ENCODE data around the gene PLB1. TPM values are rescaled to one million over a fixed set of nuclear protein-coding genes. Genes with fewer than 3 reads are reported as not detected.
A peak's percentile ranks its signal among the peaks of the same experiment; 100 is the strongest.

The PLB1 gene
- total RNA-seq, 1 donor from 2014 or later = 3.2 TPM

- DNase-seq (ENCODE audit: low spot score) = no peak
These were observed 120.6 kb downstream of the PLB1 start for GRCh38 chr2:28616396-28616999.

GRCh38 chr2:28617502-28618184 lies 121.8 kb downstream of the PLB1 start:
- peaks cover 25% of the 10 kb centered on the region for H3K4me1 Mint-ChIP-seq (ENCODE audit: unreplicated experiment)
- no peak overlapping the region for H3K27ac Mint-ChIP-seq (ENCODE audit: unreplicated experiment)
- TF ChIP-seq CTCF (IDR thresholded peaks at IDR 0.05; ENCODE audit: unreplicated experiment) = no peak
- no peak overlapping the region for H3K4me3 Mint-ChIP-seq (ENCODE audit: unreplicated experiment)
- DNase-seq (ENCODE audit: low spot score) = no peak
- H3K9me3 Mint-ChIP-seq (ENCODE audit: unreplicated experiment) = no peaks in the 10 kb centered on the region
- H3K36me3 Mint-ChIP-seq (ENCODE audit: low read depth, unreplicated experiment) = no peaks in the 10 kb centered on the region
- H3K27me3 Mint-ChIP-seq (ENCODE audit: unreplicated experiment) = peaks cover 2% of the 10 kb centered on the region

More at GRCh38 chr2:28616396-28616999, 120.6 kb downstream of the PLB1 start:
- H3K27me3 Mint-ChIP-seq (ENCODE audit: unreplicated experiment) = peaks cover 2% of the 10 kb centered on the region
- H3K4me3 Mint-ChIP-seq (ENCODE audit: unreplicated experiment) = no peak overlapping the region
- no peak overlapping the region for H3K27ac Mint-ChIP-seq (ENCODE audit: unreplicated experiment)
- H3K36me3 Mint-ChIP-seq (ENCODE audit: low read depth, unreplicated experiment) = no peaks in the 10 kb centered on the region
- H3K9me3 Mint-ChIP-seq (ENCODE audit: unreplicated experiment) = no peaks in the 10 kb centered on the region
- TF ChIP-seq CTCF (IDR thresholded peaks at IDR 0.05; ENCODE audit: unreplicated experiment) = no peak
- H3K4me1 Mint-ChIP-seq (ENCODE audit: unreplicated experiment) = peaks cover 18% of the 10 kb centered on the region

GRCh38 chr2:28618221-28619141 lies 122.6 kb downstream of the PLB1 start:
- no peak for TF ChIP-seq CTCF (IDR thresholded peaks at IDR 0.05; ENCODE audit: unreplicated experiment)
- no peaks in the 10 kb centered on the region for H3K36me3 Mint-ChIP-seq (ENCODE audit: low read depth, unreplicated experiment)
- no peaks in the 10 kb centered on the region for H3K9me3 Mint-ChIP-seq (ENCODE audit: unreplicated experiment)
- H3K27ac Mint-ChIP-seq (ENCODE audit: unreplicated experiment) = no peak overlapping the region
- H3K4me3 Mint-ChIP-seq (ENCODE audit: unreplicated experiment) = no peak overlapping the region
- peaks cover 25% of the 10 kb centered on the region for H3K4me1 Mint-ChIP-seq (ENCODE audit: unreplicated experiment)
- peaks cover 2% of the 10 kb centered on the region for H3K27me3 Mint-ChIP-seq (ENCODE audit: unreplicated experiment)
- DNase-seq (ENCODE audit: low spot score) = no peak

GRCh38 chr2:28619213-28620196 lies 123.6 kb downstream of the PLB1 start:
- peaks cover 25% of the 10 kb centered on the region for H3K4me1 Mint-ChIP-seq (ENCODE audit: unreplicated experiment)
- no peak for DNase-seq (ENCODE audit: low spot score)
- no peaks in the 10 kb centered on the region for H3K36me3 Mint-ChIP-seq (ENCODE audit: low read depth, unreplicated experiment)
- TF ChIP-seq CTCF (IDR thresholded peaks at IDR 0.05; ENCODE audit: unreplicated experiment) = no peak
- no peak overlapping the region for H3K4me3 Mint-ChIP-seq (ENCODE audit: unreplicated experiment)
- no peaks in the 10 kb centered on the region for H3K9me3 Mint-ChIP-seq (ENCODE audit: unreplicated experiment)
- H3K27me3 Mint-ChIP-seq (ENCODE audit: unreplicated experiment) = peaks cover 2% of the 10 kb centered on the region
- peak overlapping the region; percentile 72 for H3K27ac Mint-ChIP-seq (ENCODE audit: unreplicated experiment)
